NCI-H2029 treated with DMSO at 0.1 percent for 48 hours (cell line): ENCODE measurements around the gene JSRP1.

Experiments
- DNase-seq: peaks from one replicate; lab custom pipeline; 2025; lab: John Stamatoyannopoulos, UW

The JSRP1 gene

GRCh38 chr19:2246801-2247361 is 9.3 kb downstream of the JSRP1 start:
- no peak for DNase-seq

GRCh38 chr19:2246014-2246620 is 10.1 kb downstream of the JSRP1 start:
- no peak for DNase-seq

GRCh38 chr19:2245273-2245672 is 10.9 kb downstream of the JSRP1 start:
- no peak for DNase-seq

- DNase-seq: no peak
These were observed 11.7 kb downstream of the JSRP1 start for GRCh38 chr19:2244486-2244885.

- no peak for DNase-seq
These were observed 12.1 kb downstream of the JSRP1 start for GRCh38 chr19:2244125-2244411.

- DNase-seq: no peak
These were observed 12.7 kb downstream of the JSRP1 start for GRCh38 chr19:2243274-2244124.

- no peak for DNase-seq
These were observed 13.4 kb downstream of the JSRP1 start for GRCh38 chr19:2242816-2243215.

GRCh38 chr19:2242092-2242537 is 14.1 kb downstream of the JSRP1 start:
- no peak for DNase-seq

- DNase-seq: no peak
These were observed 15.1 kb downstream of the JSRP1 start for GRCh38 chr19:2240881-2241760.

GRCh38 chr19:2239771-2240770 is 16.1 kb downstream of the JSRP1 start:
- no peak for DNase-seq

- no peak for DNase-seq
These were observed 17.0 kb downstream of the JSRP1 start for GRCh38 chr19:2239173-2239572.

GRCh38 chr19:2237869-2238153 is 18.4 kb downstream of the JSRP1 start:
- DNase-seq: no peak

- no peak for DNase-seq
These were observed 19.0 kb downstream of the JSRP1 start for GRCh38 chr19:2237051-2237868.

GRCh38 chr19:2236314-2237050 is 19.7 kb downstream of the JSRP1 start, which contains the start of the genes PLEKHJ1 and SF3A2:
TSS of gene PLEKHJ1 (minus strand) at chr19:2236329. CDS start at chr19:2236248, 81 bp downstream.
TSS of gene SF3A2 (plus strand) at chr19:2236824. CDS start at chr19:2243419, 6,595 bp downstream.
- peak; percentile 96 for DNase-seq

- no peak for DNase-seq
These were observed 20.2 kb downstream of the JSRP1 start for GRCh38 chr19:2236064-2236313.

GRCh38 chr19:2235381-2236063 is 20.7 kb downstream of the JSRP1 start:
- peak; percentile 87 for DNase-seq

- DNase-seq: no peak
These were observed 21.2 kb downstream of the JSRP1 start for GRCh38 chr19:2234996-2235380.

- DNase-seq: no peak
These were observed 22.5 kb downstream of the JSRP1 start for GRCh38 chr19:2233601-2234280.
